OCI-M2 (cell line): ENCODE results near the gene GAREM1.
"Not testable (repeated sequence)": the region's sequence is repeated elsewhere in the genome, so short reads cannot be mapped to it uniquely, and the experiment has no call there.

ENCODE experiments used
- DNase-seq: peaks from one replicate; lab custom pipeline; 2025; ENCODE audit not compliant: unreplicated experiment; lab: John Stamatoyannopoulos, UW

Gene GAREM1

DNA sequence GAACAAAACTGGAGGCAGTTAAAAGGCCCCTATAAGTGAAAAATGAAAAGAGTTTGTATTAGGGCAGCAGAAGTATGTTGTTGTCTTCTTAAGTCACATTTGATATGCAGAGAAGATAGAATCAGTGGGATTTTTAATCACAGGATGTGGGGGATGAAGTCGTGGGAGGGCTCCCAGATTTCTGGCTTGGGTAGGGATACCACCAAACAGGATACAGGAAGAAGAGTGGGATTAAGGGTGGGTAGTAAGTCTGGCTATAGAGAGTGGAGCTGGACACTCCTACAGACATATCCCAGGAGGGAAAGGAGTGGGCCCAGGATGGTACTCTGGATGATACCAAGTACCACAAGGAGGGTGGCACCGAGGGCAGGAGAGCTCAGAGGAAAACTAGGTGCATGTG, 99.3 kb downstream of the GAREM1 start:
- DNase-seq: no peak

- DNase-seq: no peak
Measured at GRCh38 chr18:32368991-32369390, 101.7 kb downstream of the GAREM1 start.

DNA sequence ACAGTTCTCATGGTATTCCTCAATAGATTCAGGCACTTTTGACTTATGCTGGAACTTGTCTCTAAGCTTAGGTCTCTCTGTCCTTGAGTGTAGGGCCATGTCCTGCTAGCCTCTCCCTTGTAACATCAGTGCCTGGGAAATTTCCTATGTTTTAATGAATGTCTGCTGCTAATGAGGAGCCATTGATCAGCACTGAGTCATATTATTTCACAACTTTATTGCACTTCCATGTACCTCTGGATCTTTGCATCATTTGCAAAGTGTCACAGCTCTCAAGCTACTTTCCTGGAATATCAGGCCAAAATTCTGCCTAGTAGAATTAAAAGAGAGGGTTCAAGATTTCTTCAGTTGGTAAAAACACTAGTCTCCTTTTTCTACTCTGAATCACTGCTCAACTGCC, 102.5 kb downstream of the GAREM1 start:
- DNase-seq: no peak

DNA sequence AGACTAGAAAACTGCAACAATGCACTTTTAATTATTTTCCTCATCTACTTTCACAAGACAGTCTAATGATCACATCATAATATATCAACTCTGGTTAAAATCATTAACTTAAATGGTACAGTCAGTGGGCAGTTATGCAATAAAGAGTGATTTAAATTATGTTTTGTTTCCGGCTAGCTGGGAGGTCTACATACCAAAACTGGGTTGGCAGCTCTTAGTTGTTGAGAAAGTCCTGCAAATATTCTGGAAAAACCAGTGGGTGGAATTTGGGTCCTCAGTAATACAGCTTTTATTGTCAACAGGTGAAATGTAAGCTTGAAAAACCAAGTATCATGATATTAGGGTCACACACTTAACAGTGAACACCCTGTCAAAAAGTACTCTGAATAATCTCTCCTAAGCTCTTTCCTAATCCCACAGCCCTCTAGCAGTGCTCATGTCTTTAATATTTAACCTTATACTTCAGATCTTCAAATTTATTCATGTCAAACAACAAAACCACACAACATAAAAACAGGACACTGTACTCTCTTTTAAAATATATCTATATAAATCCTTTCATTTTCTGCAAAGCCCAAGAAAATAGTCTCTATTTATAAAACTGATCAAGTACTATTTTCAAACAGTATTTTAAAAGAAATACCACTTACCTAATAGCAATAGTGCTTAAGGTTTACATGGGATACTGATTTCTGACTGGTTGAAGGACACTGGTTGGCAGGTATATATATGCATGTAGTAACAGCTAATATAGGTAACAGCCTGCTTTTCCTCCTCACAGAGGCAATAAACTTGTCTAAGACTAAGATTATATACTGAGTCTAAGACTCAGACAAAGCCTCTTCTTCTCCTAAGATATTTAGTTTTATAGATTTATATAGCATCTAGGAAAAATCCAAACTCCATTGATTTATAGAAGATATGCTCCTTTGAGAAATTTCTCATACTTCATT, 103.8 kb downstream of the GAREM1 start:
- DNase-seq: no peak

- DNase-seq: no peak
Measured at GRCh38 chr18:32362484-32362883, 108.2 kb downstream of the GAREM1 start.

DNA sequence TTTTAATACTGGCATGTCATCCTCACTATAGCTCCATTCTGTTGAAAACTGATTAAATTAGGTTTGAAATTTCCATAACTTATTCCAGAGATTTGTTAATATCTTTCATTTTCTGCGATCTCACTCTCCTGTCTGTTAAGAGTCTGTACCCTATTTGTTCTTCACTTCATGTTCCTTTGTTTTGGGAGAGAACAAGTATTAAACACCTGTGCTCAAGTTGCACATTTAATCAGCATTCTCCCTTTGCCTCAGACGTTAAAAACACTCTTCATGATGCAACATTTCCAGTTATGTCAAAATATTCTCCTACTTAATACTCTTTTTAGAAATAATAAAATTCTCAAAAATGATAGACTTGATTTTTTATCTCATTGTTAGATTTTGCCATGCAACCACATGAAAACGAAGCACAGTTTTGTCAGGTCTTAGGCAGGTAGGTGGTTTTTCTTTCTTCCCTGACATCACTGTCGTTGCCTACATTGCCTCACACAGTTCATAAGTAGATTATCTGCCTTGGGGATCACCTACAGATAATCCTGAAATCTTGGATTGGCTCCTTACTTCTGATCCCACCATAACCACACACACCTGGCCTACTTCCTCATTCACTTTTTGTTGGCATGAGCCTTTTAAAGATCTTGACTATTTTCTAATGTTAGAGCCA, 109.9 kb downstream of the GAREM1 start:
- DNase-seq: no peak

DNA sequence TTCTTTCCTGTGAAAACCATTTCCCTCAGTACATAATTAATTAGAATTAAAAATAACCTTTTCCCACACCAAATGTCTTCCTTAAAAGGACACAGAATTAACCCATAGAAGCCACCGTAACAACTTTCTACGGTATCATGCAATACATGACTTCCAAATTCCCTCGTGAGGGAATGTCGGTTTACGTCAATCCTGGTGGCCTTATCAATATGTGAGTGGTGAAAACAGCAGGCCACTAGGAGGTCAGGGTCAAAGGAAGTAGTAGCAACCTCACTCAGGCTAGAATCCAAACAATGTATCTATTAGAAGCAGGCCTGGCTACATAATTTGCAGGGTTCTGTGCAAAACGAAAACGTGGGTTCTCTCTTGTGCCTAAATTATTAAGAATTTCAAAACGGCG, 112.2 kb downstream of the GAREM1 start:
- no peak for DNase-seq

DNA sequence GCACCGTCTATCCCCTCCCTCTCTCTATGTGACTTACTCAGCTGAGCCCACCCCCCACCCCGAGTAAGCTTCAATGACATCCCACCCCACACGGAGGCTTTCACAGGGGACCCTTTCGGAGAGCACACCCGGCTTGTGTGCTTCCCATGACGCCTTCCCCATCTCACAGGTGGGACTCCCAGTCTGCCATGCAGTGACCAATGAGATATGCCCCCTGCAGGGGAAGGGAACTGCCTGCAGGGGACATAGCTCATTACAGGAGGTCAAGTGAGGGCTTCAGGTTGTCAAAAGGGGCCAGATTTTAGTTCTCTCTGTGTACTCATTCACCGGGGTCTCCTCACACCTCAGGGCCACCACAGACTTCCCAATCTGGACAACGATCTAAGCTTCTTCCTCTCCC, 112.6 kb downstream of the GAREM1 start:
- no peak for DNase-seq

DNA sequence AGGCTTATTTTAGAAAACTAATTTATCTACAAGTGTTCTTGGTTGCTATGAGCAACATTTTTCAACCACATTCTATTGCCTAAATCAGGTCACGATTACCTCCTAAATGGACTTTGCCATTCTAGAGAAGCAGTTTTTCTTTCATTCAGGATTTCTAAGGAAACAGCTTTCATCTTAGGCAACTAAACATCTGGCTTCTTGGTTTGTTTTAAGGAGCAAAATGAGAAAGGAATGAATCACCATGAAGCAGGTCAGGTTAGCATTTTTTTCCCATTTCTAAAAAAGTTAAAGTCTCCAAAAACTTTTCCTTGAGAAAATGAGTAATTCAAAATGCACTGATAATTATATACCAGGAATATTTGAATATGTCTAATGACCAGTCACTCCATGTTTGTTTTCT, 114.8 kb downstream of the GAREM1 start:
- no peak for DNase-seq

GRCh38 chr18:32354518-32354917, 116.2 kb downstream of the GAREM1 start:
- no peak for DNase-seq

- no peak for DNase-seq
Measured at GRCh38 chr18:32353257-32353656, 117.4 kb downstream of the GAREM1 start.

- DNase-seq: no peak
Measured at GRCh38 chr18:32351032-32351431, 119.7 kb downstream of the GAREM1 start.

DNA sequence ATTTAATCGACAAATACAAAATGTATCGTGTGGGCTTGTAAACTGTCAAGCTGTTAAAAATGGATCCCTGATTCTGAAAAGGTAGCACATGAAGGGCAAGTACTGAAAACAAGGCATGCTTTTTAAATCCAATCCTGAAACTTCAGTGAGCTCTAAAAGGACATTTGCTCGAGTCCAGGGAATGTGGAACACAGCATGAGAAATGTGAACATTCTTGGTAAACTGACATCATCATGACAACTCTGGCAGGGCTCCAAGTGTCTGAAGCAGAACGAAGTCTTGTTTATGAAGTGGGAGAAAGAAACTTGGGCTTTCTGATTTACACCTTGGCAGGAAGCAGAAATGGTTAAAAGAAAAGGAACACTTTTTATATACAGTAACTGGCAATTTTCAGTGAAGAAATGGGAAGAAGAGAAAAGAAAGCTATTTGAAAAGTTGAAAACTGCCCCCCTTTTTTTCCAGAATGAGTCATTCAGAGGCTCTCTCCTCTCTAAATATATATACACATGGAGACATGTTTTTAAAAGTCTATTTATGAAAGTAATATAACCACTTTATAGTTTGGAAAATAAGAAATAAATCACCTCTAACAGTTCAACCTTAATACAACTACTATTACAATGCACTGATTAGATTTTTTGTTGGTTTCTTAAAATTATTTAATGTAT, 120.8 kb downstream of the GAREM1 start:
- DNase-seq: no peak

DNA sequence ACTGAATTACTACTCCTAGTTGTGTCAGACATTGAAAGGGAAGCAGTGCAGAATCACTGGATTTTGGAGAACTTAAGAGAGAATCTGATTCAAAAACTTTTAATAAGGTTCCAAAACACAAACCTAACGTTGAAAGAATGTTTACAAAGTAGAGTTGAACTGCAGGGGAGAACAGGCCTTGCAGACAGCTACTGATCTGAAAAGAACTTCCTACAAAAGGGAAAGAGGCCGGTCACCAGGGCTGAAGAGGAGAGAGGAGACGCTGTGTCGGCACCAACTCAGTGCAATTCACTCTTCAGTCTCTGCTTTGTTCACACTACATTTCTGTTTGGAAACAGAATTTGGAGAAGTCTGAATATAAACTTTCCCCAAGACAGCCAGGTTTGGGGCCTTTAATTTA, 124.0 kb downstream of the GAREM1 start:
- no peak for DNase-seq

DNA sequence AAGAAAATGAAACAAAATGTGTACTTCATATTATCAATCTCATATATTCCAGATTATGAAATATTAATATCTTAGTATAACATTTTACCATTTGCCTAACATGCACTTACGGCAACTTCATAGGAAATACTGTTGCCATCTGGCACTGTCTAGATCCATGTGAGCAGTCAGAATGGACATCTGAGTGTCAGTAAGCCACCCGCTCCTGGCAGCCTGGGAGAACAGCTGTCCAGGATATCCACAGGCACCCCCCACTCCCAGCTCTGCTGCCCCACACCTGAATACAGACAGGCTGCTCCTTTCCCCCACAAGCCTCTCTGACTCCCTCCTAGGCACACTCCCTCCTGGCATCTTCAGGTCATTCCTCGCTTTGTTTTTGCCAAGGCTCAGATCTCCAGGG, 127.0 kb downstream of the GAREM1 start:
- DNase-seq: no peak

DNA sequence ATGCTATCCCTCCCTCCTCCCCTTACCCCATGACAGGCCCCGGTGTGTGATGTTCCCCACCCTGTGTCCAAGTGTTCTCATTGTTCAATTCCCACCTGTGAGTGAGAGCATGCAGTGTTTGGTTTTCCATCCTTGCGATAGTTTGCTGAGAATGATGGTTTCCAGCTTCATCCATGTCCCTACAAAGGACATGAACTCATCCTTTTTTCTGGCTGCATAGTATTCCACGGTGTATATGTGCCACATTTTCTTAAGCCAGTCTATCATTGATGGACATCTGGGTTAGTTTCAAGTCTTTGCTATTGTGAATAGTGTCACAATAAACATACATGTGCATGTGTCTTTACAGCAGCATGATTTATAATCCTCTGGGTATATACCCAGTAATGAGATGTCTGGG, 129.6 kb downstream of the GAREM1 start:
- not testable (repeated sequence) for DNase-seq

DNA sequence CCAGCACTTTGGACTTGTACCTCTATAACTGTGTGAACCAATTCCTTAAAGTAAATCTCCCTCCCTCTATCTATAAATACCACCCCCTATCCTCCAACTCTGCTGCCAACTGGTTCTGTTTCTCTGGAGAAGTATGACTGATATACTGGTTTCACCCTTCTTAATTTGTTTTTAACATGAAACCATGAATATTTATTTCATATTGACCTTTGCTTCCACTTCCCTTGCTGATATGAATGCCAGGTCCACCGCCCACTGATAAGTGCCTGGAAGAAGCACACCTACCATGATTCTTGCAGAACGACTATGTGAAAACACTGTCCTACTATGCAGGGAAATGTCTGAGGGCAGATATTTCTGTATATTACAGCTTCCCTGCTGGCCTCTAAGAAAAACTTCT, 131.6 kb downstream of the GAREM1 start:
- no peak for DNase-seq

DNA sequence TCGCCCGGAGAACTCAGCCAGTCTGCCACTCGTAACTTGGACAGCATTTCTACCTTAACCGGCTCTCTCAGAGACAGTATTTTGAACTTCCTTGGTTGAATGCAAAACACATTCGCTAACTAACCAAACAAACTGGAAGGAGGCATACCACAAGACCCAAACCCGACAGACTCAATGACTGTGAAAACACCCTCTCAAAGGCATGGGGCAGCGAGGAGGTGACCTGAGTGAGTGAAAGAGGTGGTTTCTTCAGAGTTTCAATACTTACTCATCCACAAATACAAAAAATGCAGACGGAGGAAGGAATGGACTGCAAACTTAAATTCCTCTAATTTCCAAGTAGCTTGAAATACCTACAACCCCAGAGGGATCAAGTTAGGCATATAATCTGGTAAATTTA, 132.9 kb downstream of the GAREM1 start:
- no peak for DNase-seq

DNA sequence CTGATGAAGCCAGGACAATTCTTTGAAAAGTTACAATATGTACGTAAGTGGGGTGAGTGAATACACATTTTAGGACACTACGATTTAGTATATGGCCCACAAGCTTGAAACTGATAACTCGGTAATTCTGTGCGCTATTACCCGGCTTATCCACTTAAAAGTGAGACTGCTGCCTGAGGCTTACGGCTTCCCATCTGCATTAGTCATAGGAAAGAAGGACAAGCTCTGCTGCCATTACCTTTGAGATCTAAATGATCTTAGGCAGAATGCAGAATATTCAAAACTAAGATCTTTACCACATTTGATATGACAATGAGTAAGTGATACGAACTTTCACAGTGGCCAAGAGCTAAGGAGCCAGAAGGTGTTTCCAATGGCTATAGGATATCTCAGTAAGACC, 133.3 kb downstream of the GAREM1 start:
- no peak for DNase-seq

- no peak for DNase-seq
Measured at GRCh38 chr18:32335228-32335627, 135.5 kb downstream of the GAREM1 start.

- no peak for DNase-seq
Measured at GRCh38 chr18:32333781-32334180, 136.9 kb downstream of the GAREM1 start.

- no peak for DNase-seq
Measured at GRCh38 chr18:32332708-32333107, 138.0 kb downstream of the GAREM1 start.
